HG02571 (cell line): ENCODE results near the gene PDCL3.
A peak's percentile ranks its signal among the peaks of the same experiment; 100 is the strongest.

Experiments used
- ATAC-seq: cut with Tn5 transposase; IDR thresholded peaks from one replicate; pipeline ENCODE4 v1.9.1; 2021; ENCODE audit warnings: mild to moderate bottlenecking, moderate library complexity; ENCODE audit not compliant: unreplicated experiment

Gene PDCL3

DNA sequence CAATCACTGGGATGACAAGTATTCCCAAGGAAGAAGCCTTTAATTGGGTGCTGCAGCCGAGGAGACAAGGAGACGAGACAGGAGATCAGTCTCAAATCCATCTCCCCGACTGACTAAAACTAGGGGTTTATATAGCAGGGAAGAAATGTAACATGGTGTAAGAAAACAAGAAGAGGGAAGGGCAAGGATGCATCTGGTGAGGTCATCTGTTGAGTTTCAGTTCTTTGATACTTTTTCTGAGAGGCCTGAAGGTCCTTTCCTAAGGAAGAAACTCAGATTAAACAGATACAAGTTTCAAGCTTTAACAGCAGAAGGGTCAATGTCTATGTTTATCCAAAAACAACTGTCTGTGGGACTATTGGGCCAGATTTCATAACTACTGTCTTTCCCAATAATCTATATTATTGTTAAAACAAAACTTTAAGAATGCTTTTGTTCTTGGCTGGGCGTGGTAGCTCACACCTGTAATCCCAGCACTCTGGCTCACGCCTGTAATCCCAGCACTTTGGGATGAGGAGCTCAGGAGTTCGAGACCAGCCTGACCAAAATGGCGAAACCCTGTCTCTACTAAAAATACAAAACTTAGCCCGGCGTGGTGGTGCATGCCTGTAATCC is 2.5 kb upstream of the PDCL3 start:
- no peak for ATAC-seq

DNA sequence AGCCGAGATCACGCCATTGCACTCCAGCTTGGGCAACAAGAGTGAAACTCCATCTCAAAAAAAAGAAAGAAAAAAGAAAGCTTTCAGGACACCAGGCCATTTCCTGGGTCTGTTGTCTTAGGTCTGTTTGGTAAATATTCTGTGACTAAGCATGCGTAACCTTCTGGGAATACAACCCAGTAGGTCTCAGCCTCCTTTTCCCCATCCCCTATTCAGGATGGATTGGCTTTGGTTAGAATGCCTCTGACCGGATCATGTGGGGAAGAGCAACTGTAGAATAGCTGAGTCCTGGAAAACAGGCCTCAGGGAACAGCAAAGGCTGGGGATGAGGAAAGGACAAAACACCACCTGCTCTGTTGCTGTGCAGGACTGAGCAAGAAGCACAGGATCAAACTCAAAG is 1.6 kb upstream of the PDCL3 start:
- ATAC-seq: no peak

DNA sequence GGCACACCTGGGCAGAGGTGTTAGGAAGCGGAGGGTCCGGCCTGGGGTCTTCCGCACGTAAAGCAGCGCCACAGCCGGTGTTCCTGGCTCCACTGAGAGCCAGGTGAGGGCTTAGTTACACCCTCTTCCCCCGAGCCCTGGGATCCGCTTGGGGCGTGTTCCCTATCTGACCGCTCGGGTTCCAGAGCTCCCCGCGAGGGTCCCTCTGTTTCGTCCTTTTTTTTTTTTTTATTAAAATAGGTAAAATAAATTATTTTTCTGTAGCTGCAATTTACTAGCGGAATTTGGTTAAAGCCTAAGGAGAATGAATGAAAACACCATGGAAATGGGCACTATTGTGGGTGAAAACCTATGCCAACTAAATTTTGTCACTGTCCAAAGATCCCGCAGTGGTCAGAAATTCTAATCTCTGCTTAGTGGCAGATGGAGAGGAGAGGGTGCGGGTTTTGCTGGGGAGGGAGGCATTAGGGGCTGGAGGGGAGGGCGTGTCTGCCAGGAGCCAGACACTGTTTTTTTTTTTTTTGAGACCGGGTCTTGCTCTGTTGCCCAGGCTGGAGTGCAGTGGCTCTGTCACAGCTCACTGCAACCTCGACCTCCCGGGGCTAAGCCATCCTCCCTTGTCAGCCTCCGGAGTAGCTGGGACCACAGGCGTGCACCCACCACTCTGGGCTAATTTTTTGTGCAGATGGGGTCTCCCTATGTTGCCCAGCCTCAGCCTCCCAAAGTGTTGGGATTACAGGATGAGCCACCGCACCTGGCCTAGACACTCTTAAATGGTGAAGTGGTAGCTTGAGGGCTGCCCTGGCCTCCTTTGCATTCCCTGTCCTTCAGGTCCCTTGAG is 834 bp downstream of the PDCL3 start:
- ATAC-seq: peak; percentile 4

DNA sequence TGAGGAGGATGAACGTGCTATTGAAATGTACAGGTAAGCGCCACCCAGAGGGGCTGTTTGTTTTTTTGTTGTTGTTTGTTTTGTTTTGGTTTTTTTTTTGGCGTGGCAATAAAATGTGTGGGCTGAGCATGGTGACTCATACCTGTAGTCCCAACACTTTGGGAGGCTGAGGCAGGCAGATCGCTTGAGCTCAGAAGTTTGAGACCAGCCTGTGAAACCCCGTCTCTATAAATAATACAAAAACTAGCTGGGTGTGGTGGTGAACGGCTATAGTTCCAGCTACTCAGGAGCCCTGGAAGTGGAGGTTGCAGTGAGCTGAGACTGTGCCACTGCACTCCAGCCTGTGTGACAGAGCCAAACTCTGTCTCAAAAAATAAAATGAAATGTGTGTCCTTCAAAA is 6.2 kb downstream of the PDCL3 start:
- ATAC-seq: no peak

DNA sequence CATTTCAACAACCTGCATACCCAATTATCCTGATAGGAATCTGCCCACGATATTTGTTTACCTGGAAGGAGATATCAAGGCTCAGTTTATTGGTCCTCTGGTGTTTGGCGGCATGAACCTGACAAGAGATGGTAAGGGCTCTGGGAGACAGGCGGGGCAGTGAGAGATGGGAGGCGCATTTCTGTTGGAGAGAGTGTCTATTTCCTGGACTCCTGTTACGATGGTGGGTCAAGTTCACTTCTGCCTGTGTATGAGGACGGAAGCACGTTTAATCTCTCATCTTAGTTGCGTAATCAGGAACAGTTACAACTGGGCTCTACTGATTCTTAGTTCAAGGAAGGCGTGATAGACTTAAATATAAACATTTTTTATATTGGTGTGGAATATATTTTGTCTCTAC is 8.9 kb downstream of the PDCL3 start:
- no peak for ATAC-seq

DNA sequence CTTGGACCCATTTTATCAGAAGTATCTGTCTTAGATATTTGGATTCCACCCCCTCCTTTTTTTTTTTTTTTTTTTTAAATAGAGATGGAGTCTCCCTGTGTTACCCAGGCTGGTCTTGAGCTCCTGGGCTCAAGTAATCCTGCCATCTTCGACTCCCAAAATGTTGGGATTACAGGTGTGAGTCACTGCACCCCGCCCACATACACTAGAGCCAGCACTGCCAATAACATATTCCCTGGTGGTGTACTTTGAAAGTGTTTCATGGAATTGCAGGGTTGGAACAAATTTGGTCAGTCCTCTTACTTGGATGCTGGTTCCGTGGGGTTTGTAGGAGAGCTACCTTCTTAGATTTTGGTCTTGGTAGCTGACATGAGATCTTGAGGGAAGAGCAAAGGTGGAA is 15.0 kb downstream of the PDCL3 start:
- ATAC-seq: no peak

DNA sequence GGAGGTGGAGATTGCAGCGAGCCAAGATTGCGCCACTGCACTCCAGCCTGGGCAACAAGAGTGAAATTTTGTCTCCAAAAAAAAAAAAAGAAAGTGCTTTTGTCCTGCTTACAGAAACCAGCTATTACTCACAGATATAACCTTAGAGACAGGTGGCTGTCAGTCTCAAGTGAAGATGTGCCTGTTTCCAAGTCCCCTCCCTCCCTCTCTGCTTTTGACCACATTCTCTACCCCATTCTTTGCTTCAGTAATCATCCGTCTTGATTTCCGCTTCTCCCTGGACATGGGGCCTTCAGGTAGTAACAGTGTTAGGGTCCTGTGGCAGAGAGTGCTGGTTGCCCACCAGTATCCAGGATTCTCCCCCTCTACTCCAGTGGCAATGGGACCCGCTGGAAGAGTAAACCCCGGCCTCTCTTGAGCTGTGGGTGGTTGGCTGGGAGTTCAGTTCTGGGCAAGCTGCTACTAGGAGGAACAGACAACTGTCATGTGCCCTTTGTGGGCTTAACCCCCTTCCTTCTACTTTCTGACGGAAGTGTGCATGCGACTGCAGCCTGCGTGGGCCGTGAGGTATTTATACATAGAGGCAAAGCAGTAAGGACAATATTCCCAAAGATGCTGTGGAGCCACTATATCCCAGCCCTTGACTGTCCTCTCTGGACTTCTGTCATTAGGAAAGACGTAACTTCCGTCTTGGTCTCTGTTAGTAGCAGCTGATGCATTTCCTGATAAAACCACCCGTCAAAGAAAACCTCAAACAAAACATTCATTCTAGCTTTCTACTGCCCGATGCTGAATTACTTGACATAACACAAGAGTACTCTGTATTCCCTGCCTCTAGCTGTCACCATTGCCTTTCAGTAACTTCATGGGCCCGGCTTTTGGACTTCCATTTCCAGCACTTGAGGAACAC is 17.8 kb downstream of the PDCL3 start:
- ATAC-seq: peak; percentile 63

DNA sequence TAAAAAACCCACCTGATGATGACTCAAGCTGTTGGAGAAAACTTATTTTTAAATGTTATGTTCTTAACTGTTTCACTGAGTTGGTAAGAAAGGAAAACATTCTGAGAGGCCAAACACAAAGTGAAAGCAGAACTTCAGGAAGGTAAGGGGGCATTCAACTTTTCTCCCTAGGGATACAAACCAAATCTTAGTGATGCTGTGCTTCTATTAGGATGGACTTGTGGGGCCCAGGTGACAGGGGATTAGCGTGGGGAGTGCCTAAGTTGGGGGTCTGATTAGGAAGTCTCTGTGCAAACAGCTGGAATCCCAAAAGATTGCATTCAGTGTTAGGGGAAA is 18.5 kb downstream of the PDCL3 start:
- ATAC-seq: no peak

DNA sequence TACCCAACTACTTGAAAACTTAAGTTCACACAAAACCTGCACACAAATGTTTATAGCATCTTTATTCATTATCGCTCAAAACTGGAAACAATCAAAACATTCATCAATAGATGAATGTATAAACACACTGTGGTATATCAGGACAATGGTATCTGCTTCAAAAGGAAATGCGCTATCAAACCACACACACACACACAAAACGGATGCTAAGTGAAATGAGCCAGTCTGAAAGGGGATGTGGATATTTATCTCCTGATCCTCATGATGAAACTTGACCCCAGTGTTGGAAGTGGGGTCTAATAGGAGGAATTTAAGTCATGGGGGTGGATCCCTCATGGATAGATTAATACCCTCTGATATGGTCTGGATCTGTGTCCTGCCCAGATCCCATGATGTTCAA is 22.0 kb downstream of the PDCL3 start:
- no peak for ATAC-seq

DNA sequence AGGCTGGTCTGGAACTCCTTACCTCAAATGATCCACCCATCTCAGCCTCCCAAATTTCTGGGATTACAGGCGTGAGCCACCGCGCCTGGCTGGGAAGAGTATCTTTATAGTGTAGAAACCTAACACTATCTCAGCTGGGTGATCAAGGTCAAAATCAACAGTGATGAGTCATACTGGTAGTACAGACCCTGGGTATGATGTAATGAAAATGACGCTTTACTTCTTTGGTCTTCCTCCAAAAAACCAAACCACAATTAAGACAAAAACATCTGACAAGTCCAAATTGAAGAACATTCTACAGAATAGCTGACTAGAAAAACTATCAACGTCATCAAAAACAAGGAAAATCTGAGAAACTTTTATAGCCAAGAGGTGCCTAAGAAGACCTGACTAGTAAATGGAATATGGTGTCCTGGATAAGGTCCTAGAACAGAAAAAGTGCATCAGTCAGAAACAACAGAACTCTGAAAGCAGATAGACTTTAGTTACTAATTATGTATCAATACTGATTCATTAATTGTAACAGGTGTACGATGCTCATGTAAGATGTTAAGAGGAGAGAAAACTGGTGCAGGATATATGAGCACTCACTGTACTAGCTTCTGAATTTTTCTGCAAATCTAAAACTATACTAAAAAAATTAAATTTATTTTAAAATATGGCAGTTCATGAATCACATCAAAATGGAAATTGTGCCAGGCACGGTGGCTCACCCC is 25.4 kb downstream of the PDCL3 start:
- ATAC-seq: no peak

DNA sequence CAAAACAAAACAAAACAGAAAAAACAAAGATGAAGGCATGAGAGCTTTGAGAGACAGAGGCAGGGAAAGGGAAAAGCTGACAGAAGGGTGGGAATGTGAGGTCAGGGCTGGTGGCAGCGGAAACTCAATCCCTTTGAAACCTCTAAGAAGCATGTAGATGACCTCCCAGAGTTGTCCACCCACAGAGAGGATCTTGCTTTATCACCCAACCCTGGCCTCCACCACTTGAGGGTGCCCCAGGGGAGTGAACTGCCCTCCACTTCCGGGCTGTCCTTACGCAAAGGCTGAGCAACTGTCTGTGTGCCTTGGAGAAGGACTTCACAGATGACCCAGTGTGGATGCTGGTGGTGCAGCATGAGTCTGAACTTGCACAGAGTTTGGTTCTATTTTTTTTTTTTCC is 26.7 kb downstream of the PDCL3 start:
- ATAC-seq: no peak

DNA sequence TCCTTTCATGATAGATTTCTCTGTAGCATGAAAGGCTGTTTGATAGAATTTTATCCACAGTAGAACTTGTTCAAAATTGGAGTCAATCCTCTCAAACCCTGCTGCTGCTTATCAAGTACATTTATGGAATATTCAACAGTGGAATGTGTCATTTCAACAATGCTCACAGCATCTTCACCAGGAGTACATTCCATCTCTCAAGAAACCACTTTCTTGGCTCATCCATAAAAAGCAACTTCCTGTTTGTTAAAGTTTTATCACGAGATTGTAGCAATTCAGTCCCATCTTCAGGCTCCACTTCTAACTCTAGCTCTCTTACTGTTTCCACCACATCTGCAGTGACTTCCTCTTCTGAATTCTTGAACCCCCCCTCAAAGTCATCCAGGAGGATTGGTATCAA is 29.4 kb downstream of the PDCL3 start:
- ATAC-seq: no peak

DNA sequence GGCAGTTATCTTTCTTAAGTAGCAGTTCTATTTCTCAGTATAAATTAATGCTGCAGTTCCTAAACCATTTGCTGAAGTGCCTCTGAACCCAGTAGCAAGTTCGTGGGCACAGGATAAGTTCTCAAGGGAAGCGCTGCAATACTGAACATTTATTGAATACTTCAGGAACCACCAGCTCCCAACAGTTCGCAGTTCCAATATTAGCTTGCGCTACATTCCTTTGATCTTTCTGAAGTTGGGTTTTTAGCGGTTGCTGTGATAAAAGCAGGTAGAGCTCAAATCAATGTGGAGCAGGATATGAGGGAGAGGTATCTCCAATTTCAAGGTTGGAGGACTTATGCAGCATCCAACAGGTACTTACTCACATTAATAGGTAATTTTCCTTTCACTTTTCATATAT is 33.7 kb downstream of the PDCL3 start:
- no peak for ATAC-seq

DNA sequence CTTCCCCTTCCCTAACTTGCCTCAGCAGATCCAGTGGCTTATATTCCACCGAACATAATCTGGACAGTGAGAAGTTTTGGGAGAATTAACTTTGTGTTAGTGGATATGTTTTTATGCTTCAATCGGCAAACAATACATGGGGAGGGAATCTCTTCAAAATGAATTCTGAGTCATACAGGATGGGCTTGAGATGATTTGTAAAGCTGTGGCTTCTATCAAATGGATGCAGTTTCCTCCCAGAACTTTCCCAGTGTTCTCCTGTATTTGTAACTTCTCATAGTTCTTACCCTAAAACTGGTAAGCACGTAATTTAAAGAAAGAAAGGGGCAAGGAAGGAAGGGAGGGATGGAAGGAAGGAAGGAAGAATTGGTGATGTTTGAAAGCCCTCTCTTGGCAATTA is 36.8 kb downstream of the PDCL3 start:
- no peak for ATAC-seq

DNA sequence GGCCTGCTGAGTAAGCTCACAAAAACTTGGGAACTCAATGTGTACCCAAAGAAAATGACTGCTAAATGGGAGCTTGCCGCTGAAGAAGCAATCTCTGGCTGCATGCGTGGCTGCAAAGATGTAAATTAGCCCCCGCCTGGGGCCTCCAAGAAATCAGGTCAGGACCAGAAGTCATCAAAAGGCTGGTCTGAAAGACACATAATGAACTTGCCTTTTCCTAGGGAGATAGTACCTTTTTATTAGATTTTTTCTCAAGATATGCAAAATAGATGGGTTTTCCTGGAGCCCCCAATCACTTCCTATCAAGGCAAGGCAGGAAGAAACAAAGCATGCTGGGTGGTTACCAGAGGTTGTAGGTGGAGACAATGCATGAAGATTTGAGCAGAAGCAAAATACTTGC is 38.9 kb downstream of the PDCL3 start:
- no peak for ATAC-seq

DNA sequence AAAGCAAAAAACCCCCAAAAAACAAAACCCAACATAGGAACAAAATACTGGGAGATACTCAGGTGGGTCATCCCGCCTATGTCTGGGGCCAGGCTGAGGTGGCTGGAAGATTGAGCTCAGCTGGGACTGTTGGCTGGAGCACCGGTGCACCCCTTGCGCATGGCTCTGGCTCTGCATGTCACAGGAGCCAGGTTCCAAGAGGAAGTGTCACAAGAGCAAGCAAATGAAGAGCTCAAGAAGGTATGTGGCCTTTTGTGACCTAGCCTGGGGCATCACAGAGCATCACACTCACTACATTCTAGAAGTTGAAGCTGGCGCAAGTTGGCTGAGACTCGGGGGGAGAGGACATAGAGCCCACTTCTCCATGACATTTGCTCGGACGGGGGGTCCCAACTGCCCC is 40.6 kb downstream of the PDCL3 start:
- no peak for ATAC-seq

DNA sequence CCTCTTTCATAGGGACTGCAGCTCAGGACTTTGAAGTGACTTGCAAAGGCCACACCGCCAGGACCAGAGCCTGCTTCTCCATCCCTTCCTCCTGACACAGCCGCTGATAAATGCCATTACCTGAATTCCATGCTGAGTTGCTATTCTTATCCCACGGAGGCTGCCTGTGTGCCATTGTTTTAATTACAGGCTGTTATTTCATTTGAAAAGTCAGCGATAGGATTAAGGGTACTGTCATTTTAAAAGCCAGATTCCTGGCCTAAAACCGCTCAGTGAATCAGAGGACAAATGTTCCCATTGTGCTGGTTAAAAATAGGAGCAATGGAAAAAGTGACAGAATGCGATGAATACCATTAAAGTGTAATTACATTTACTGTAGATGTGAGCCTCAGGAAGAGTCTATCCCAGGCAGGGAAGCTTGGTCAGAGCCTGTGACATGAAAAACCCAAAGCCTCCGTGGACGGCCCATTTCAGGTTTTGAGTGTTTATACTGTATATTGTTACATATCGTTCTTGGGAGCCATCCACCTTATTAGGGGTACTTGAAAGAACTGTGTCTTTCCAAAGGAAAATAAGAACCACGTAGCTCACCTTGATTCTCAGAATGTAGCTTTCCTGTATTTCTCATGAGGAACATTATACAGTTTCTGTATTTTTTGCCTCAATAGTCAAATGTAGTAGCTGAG is 41.3 kb downstream of the PDCL3 start:
- ATAC-seq: no peak

DNA sequence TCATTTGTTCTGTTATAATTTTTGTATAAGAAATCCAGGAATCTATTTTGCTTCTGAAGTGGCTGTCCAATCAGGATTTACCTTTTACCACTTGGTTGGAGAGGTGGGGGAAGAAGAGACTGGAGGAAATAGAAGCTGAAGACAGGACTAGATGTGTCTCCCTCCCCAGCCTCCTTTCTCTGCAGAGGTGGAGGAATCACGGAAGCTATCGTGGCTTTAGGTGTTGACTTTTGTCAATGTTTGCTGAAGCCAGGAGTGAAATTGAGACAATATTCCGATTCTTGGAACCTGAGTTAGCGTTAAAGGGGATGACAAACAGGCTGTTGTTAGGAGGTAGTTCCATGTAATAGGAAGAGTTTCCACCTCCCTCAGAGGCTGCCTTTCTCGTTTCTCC is 43.5 kb downstream of the PDCL3 start:
- no peak for ATAC-seq

DNA sequence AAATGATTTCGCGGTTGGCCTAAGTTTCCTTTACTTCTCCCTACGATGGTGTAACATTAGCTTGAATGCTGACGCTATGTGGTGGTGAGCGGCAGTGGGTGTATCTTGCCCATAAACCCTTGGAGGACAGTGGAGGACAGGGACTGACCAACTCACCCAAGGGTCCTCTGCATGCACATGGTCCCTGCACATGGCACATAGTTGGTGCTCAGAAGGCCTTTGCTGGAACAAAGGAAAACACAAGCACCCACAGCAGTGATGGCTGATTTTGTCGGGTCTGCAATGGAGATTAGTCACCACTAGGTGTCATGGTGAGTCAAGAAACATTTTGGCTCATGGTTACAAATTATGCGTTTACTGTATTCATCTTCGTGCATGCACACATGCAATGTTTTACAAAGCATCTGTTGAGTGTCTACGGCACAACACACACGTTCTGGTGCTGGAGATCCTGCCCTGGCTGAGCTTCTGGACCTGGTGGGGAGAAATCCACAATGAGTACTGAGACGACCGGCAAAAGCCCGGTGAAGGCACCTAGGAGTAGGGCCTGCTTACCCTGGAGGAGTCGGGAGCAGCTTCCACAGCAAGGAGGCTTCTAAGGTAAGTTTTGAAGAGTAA is 44.0 kb downstream of the PDCL3 start:
- ATAC-seq: no peak

DNA sequence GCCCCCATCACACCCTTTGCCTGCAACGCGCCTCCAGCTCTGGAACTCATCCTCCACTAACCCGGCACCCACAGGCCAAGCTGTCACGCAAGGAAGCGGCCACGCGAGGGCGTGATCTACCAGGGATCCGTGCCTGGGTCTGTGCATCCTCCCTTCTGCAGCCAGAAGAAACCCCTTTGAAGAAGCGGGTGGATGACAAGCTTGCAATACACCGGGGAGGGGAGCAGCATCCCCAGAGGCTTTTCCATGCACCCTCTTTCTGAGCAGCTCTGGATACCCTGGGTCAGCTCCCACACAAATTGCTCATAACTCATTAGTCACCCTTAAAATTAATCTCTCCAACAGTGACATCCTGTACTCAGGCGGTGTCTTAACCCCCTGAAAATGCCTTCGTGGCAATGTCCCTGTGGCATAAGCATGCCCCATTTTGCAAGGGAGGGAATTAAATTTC is 47.6 kb downstream of the PDCL3 start:
- ATAC-seq: no peak
